Brain pericyte (primary cell): ENCODE data around the gene FTH1.
"Not testable (repeated sequence)": the region's sequence is repeated elsewhere in the genome, so short reads cannot be mapped to it uniquely, and the experiment has no call there.

Experiments used
- DNase-seq: peaks from one replicate; pipeline ENCODE4 v3.0.0-alpha.2; 2012; ENCODE audit warnings: low read depth, low spot score

The FTH1 gene

GRCh38 chr11:61964058-61964665, 3.3 kb downstream of the FTH1 start:
- DNase-seq: no peak

DNA sequence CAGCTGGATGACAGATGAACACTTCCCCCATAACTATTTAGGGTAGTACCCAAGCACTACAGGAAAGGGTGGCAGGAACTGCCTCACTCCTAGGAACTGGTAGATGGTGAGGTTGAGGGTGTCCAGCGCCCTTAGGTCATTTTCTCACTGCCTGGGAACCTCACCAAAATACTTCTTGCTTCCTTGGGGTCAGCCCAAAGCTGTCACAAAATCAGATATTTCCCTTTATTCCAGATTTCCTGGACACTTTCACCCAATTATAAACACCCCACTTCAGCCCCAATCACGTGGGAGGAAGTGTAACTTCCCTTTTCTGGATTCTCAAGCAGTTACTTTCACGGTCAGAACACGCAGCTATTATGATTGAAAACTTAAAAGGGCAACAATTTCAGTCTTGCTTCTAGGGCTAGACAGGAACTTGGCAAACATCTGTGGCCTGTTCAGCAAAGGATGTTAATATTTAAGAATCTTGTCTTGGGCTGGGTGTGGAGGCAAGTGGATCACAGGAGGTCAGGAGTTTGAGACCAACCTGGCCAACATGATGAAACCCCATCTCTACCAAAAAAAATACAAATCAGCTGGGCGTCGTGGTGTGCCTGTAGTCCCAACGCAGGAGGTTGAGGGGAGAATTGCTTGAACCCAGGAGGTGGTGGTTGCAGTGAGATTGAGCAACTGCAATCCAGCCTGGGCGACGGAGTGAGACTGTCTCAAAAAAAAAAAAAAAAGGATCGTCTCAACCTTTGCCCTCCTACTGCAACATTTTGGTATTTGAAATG, 4.0 kb downstream of the FTH1 start:
- no peak for DNase-seq

DNA sequence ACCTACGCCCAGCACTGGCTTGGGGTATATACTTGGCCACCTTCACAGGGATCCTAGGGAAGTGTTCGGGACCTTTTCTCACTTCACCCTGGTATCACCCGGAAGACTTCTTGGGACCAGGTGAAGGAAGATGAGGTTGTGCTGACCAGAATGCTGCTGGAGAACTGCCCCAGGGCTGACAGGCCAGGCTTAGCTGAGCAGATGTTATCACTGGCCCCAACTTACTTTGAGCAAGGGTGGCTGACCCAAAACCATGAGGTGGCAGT, 4.5 kb downstream of the FTH1 start:
- DNase-seq: no peak

- no peak for DNase-seq
These were observed 5.0 kb downstream of the FTH1 start for GRCh38 chr11:61962213-61963015.

DNA sequence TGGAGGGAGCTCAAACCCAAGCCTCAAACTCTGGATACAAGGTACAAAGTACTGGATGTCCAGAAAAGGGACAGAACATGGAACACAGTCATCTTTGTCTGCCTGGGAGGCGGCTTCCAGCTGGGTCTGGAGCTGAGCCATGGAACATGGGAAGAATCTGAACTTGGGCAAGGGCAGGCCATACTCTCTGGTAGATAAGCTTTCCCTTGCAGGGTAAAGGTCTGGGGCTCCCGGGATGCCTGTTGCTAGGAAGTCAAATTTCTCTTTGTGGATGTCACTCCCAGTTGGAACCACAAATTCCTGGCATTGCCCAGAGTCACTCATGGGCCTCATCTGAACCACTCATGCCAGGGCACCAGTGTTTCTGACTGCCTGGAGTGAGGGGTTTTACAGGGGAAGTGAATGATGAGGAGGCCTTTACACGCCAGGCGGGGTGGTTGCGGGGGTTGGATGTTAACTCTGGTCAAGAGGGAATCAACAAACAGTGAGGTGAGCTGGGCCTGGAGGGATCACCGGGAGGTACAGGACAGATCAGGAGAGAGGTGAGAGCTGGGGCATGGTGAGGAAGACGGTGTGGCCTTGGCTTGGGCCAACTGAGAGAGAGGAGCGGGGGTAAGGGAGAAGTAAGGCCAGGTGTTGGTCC, 5.7 kb downstream of the FTH1 start:
- no peak for DNase-seq

DNA sequence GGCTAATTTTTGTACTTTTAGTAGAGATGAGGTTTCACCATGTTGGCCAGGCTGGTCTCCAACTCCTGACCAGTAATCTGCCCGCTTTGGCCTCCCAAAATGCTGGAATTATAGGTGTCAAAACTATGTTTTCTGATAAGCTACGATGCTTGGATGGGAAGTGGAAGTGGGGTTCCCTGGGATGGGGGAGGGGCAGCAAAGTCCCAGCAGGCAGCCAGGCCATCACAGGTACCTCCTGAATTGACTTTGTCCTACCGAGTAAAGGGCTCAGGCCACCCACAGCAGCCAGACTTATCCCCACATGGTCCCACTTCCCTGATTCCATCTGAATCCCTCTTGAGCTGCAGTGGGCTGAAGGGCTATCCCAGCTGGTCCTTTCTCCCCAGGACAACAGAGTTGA, 6.9 kb downstream of the FTH1 start:
- DNase-seq: no peak

DNA sequence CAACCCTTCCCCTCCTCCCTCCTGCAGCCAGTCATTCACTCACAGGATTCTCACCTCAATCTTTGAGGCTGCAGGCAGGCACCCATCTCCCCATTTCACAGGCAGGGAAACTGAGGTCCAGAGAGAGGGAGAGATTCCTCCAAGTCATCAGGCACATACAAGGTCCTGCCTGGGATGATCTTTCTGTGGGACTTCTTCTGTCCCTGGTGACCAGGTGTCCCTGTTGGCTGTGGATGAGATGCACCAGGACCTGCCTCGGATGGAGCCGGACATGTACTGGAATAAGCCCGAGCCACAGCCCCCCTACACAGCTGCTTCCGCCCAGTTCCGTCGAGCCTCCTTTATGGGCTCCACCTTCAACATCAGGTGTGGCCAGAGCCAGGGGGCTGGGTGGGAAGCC, 7.8 kb downstream of the FTH1 start:
- no peak for DNase-seq

DNA sequence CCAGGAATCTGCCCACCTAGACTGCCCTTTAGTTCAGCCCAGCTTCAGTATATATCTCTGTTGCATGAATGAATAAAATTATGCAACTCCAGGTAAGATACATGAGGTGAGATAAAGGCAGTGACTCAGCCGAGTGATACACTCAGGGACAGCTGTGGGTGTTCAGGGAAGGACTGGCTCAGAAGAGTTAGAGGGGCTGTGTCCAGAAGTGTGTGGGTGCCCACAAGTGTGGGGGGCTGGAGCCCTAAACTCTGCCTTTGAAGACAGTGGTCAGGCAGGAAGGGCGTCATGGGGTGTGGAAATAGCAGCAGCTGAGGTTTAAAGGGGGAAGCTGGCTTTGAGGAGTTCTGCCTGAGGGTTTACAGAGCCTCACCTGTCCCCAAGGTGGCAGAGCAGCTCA, 8.3 kb downstream of the FTH1 start:
- no peak for DNase-seq

GRCh38 chr11:61958590-61958989, 8.8 kb downstream of the FTH1 start:
- no peak for DNase-seq

- DNase-seq: no peak
These were observed 10.2 kb downstream of the FTH1 start for GRCh38 chr11:61957021-61957770.

DNA sequence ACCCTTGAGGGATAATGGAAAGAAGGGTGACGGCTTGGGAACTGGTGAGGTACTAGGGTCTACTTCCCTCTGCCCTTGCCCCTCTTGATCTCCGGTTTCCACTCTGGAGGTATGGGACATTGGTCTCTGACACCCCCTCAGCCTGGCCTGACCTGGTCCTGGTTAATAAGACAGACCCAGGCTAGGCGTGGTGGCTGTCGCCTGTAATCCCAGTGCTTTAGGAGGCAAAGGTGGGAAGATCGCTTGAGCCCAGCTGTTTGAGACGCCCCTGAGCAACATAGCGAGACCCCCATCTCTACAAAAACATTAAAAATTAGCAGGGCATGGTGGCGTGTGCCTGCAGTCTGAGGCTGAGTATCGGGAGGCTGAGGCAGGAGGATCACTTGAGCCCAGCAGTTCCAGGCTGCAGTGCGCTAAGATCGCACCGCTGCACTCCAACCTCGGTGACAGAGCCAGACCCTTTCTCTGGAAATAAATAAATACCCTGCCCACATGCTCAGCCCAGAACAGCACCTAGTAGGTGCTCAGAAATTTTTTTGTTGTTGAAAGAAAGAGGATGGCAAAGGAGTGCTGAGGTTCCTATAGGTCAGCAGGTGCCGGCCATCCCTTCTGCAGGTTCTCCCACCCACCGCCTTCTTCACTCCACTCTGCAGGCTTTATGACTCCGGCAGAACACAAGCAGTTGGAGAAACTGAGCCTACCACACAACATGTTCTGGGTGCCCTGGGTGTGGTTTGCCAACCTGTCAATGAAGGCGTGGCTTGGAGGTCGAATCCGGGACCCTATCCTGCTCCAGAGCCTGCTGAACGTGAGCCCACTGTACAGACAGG, 11.0 kb downstream of the FTH1 start:
- DNase-seq: no peak

DNA sequence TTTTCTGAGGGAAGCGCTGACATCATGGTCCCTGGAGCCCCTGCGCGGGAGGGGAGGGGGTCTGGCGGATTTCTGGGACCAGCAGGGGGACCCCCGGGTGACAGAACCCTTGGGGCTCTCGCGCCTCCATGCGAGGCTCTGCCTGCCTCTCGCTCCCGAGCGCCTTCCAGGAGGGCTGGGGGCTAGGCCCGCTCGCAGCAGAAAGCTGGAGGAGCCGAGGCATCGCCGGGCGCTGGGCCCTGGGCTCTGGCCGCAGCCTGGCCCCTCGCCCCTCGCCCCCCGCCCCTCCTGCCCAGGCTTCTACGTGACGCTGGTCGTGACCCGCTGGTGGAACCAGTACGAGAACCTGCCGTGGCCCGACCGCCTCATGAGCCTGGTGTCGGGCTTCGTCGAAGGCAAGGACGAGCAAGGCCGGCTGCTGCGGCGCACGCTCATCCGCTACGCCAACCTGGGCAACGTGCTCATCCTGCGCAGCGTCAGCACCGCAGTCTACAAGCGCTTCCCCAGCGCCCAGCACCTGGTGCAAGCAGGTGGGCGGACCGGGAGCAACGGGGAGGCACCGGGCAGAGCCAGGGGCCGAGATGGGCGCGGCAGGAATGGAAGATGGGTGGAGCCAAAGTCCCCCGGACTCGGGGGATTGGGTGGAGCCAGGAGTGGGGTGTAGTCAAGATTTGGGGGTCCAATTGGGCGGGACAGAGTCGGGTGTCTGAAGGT, 11.9 kb downstream of the FTH1 start:
- DNase-seq: no peak

DNA sequence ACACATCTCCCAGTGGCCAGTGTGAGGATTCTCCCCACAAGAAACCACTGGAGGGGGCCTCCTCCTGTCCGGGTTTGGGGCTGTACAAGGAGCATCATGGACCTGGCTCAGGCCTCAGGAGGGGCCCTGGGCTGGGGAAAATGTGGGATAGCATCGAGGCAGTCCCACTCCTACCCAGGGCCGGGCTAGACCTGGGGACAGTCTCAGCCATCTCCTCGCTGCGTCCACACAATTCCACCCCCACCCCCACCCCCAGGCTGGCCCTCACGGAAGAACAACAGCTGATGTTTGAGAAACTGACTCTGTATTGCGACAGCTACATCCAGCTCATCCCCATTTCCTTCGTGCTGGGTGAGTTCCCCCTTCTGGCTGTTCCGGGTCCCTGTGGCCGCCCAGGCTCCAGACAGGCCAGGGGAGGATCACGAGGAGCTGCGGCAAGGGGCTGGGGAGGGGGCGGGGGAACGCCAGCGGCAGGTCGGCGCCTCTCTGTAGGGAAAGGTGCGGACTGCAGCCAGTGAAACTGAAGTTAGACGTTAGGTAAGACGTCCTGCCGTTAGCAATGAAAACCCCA, 12.5 kb downstream of the FTH1 start:
- no peak for DNase-seq

DNA sequence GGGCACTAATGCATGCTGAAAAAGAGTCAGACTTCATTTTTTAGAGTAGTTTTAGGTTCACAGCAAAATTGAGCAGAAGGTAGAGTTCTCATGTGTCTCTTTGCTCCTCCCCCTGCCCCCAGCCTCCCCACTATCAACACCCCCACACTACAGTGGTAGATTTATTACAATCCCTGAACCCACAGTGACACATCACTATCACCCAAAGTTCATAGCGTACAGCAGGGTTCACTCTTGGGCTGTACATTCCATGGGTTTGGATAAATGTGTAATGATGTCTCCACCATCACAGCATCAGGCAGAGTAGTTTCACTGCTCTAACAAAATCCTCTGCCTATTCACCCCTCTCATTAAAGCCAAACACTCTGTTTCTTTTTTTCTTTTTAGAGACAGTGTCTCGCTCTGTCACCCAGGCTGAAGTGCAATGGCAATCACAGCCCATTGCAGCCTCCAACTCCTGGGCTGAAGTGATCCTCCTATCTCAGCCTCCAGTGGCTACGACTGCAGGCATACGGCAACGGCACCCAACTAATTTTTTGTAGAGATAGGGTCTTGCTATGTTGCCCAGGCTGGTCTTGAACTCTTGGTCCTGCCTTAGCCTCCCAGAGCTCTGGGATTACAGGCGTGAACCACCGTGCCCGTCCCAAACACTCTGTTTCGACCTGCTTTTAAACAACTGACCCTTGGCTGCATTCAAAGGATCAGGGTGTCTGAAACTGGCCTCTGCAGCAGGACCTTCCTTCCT, 13.2 kb downstream of the FTH1 start:
- DNase-seq: no peak

GRCh38 chr11:61953632-61954031, 13.8 kb downstream of the FTH1 start:
- not testable (repeated sequence) for DNase-seq

DNA sequence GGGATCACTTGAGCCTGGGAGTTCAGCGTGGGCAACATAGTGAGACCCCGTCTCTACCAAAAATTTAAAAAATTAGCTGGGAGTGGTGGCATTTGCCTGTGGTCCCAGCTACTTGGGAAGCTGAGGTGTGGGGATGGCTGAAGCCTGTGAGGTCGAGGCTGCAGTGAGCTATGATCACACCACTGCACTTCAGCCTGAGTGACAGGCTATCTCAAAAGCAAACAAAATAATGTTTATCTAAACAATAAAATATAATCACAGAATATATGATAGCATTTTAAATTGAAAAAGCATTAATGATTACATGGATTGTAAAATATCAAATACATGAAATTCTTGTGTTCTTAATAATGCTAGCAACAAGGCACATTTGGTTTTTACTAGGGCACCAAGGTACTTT, 14.6 kb downstream of the FTH1 start:
- no peak for DNase-seq

DNA sequence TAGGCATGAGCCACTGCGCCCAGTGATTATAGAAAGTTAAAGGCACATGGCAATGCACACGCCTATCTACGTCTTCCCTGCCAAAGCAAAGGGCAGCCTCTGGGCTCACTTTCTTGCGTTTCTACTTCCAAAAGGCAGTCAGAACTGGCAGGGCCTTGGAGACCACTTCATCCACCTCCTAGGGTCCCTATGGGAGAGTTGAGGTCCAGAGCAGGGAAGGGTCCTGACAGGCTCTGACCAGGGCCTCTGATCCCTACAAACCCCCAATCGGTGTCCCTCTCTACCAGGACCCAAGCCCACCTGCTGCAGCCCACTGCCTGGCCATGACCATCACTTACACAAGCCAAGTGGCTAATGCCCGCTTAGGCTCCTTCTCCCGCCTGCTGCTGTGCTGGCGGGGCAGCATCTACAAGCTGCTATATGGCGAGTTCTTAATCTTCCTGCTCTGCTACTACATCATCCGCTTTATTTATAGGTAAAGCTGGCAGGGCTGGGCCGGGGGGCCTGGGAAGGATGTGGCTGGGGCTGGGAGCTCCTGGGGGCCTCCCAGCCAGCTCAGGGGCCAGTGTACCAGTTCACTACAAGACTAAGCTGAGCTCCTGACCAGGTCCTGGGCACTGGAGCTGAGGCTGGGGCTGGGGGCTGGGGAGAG, 15.8 kb downstream of the FTH1 start:
- no peak for DNase-seq

DNA sequence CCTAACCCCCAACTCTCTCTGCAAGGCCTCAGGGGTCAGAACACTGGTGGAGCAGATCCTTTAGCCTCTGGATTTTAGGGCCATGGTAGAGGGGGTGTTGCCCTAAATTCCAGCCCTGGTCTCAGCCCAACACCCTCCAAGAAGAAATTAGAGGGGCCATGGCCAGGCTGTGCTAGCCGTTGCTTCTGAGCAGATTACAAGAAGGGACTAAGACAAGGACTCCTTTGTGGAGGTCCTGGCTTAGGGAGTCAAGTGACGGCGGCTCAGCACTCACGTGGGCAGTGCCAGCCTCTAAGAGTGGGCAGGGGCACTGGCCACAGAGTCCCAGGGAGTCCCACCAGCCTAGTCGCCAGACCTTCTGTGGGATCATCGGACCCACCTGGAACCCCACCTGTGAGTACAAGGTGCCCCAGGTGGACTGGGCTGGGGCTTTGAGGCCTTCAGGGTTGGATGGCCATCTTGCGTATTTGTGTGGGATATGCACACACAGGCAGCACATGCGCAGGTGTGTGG, 17.3 kb downstream of the FTH1 start, which contains the start of gene BEST1:
Gene BEST1 (plus strand): TSS at position 317 of the 513 bp plus-strand sequence. CDS start 1,456 bp downstream, outside the sequence.
- DNase-seq: no peak
